DND-41 (cell line): ENCODE results near the gene YEATS4.

Experiments used
- CTCF ChIP-seq: IDR thresholded peaks from 2 replicates; pipeline ENCODE4 v1.5.1; 2012; ENCODE audit warnings: borderline replicate concordance, low read length, moderate library complexity, mild to moderate bottlenecking; ENCODE audit not compliant: poor library complexity, severe bottlenecking; ENCODE audit errors: extremely low read depth
- EZH2 ChIP-seq: IDR thresholded peaks from 3 replicates; pipeline ENCODE4 v1.6.1; 2012; ENCODE audit warnings: borderline replicate concordance, low read depth, mild to moderate bottlenecking, moderate library complexity, low read length, inconsistent platforms; ENCODE audit not compliant: severe bottlenecking

GRCh38 chr12:69321351-69321750 is 38.2 kb upstream of the YEATS4 start:
- TF ChIP-seq CTCF (no peak), EZH2 (no peak)
